Uterus (tissue), 4 donors: ENCODE data around the gene ZFP1. TPM values are rescaled to one million over a fixed set of nuclear protein-coding genes. Genes with fewer than 3 reads are reported as not detected.

Source experiments
- DNase-seq, 2 donors: peaks; one replicate each; pipeline ENCODE4 v3.0.0-alpha.2; 2019 to 2020
- H3K27ac ChIP-seq, 2 donors: fragments of 200-600 bp; sonication (generic); 1 replicate in 1 of 2; 2 replicates in 1 of 2; pipeline ENCODE4 v1.5.1; 2016 to 2018
- H3K27me3 ChIP-seq, 2 donors: fragments of 200-600 bp; sonication (generic); one replicate each; pipeline ENCODE4 v1.5.1; 2018 to 2019; ENCODE audit warnings: control low read depth in 1 of 2
- H3K36me3 ChIP-seq, 2 donors: fragments of 200-600 bp; sonication (generic); one replicate each; pipeline ENCODE4 v1.5.1; 2019; ENCODE audit warnings: control low read depth in 1 of 2
- H3K4me1 ChIP-seq, 2 donors: fragments of 200-600 bp; sonication (generic); one replicate each; pipeline ENCODE4 v1.5.1; 2018 to 2019; ENCODE audit warnings: control low read depth in 1 of 2
- H3K4me3 ChIP-seq, 2 donors: fragments of 200-600 bp; sonication (generic); 1 replicate in 1 of 2; 2 replicates in 1 of 2; pipeline ENCODE4 v1.5.1; 2018 to 2019; ENCODE audit warnings: mild to moderate bottlenecking in 1 of 2
- H3K9me3 ChIP-seq, 2 donors: fragments of 200-600 bp; sonication (generic); one replicate each; pipeline ENCODE4 v1.5.1; 2019; ENCODE audit warnings: control low read depth in 1 of 2
- CTCF ChIP-seq, 4 experiments: fragments of 200-600 bp in 2 of 4; fragments of 450-650 bp in 2 of 4; sonication (generic) in 2 of 4; IDR thresholded peaks; one replicate each; pipeline ENCODE4 v1.5.1; 2016 to 2019; ENCODE audit warnings: antibody characterized with exemption in 4 of 4, mild to moderate bottlenecking in 2 of 4, moderate library complexity in 1 of 4
- POLR2A ChIP-seq, 2 donors: fragments of 450-650 bp; IDR thresholded peaks; one replicate each; pipeline ENCODE4 v1.6.1; 2016; ENCODE audit warnings: antibody characterized with exemption in 2 of 2, mild to moderate bottlenecking in 1 of 2, moderate library complexity in 1 of 2
- intact Hi-C: fragments of 100-400 bp; cut with DNase I; formaldehyde crosslinking; loops from one replicate; pipeline ENCODE4 v1.15.1; 2023; ENCODE audit warnings: low total_unique reads
- total RNA-seq, 4 donors: library from RNA; depleted of rRNA in 3 of 4; stranded (reverse); fragments of >200 nt in 3 of 4; gene quantifications; one replicate each; pipeline versions ENCODE4 v1.1.0 to v1.2.4, GENCODE V29; 2014 to 2023
- donor health status: DM: yes; HTN: yes; CAD: no.

Gene ZFP1
- total RNA-seq, 4 donors from 2014 or later: 5.9 to 39.7 (median 16.2) TPM

- Histone ChIP-seq H3K27me3 (no peaks in the 10 kb centered on the region), H3K9me3 (no peaks in the 10 kb centered on the region), H3K4me3 (no peak overlapping the region), H3K4me1 (peaks cover 8 to 15% of the 10 kb centered on the region in 2 donors), H3K36me3 (no peaks in the 10 kb centered on the region), H3K27ac (no peak overlapping the region)
- no peak for TF ChIP-seq CTCF (IDR thresholded peaks at IDR 0.05)
- TF ChIP-seq POLR2A (IDR thresholded peaks at IDR 0.05): no peak
- DNase-seq: no peak
- intact Hi-C loops: no loop called here
Measured at GRCh38 chr16:75113541-75114121, 34.7 kb upstream of the ZFP1 start.

GRCh38 chr16:75114179-75114945, 34.0 kb upstream of the ZFP1 start:
- peaks cover 6 to 8% of the 10 kb centered on the region in 2 donors for H3K4me1 ChIP-seq

GRCh38 chr16:75114946-75115825, 33.1 kb upstream of the ZFP1 start:
- peak in 1 of 2 donors; percentile 19 for DNase-seq
- peak overlapping the region in 1 of 2 donors; percentile 45 for H3K4me3 ChIP-seq
- intact Hi-C loops: no loop called here
- no peaks in the 10 kb centered on the region for H3K9me3 ChIP-seq
- H3K27me3 ChIP-seq: no peaks in the 10 kb centered on the region
- no peak for TF ChIP-seq POLR2A (IDR thresholded peaks at IDR 0.05)
- no peak for TF ChIP-seq CTCF (IDR thresholded peaks at IDR 0.05)
- H3K27ac ChIP-seq: no peak overlapping the region
- H3K36me3 ChIP-seq: no peaks in the 10 kb centered on the region
- H3K4me1 ChIP-seq: peaks cover 0 to under 1% of the 10 kb centered on the region in 2 donors

More at GRCh38 chr16:75114179-75114945, 34.0 kb upstream of the ZFP1 start:
- no peaks in the 10 kb centered on the region for H3K27me3 ChIP-seq
- peak in 1 of 2 donors; percentile 17 for DNase-seq
- TF ChIP-seq CTCF (IDR thresholded peaks at IDR 0.05) (no peak), POLR2A (IDR thresholded peaks at IDR 0.05) (no peak)
- no peak overlapping the region for H3K4me3 ChIP-seq
- H3K36me3 ChIP-seq: no peaks in the 10 kb centered on the region
- H3K27ac ChIP-seq: no peak overlapping the region
- intact Hi-C loops: no loop called here
- H3K9me3 ChIP-seq: no peaks in the 10 kb centered on the region

DNA sequence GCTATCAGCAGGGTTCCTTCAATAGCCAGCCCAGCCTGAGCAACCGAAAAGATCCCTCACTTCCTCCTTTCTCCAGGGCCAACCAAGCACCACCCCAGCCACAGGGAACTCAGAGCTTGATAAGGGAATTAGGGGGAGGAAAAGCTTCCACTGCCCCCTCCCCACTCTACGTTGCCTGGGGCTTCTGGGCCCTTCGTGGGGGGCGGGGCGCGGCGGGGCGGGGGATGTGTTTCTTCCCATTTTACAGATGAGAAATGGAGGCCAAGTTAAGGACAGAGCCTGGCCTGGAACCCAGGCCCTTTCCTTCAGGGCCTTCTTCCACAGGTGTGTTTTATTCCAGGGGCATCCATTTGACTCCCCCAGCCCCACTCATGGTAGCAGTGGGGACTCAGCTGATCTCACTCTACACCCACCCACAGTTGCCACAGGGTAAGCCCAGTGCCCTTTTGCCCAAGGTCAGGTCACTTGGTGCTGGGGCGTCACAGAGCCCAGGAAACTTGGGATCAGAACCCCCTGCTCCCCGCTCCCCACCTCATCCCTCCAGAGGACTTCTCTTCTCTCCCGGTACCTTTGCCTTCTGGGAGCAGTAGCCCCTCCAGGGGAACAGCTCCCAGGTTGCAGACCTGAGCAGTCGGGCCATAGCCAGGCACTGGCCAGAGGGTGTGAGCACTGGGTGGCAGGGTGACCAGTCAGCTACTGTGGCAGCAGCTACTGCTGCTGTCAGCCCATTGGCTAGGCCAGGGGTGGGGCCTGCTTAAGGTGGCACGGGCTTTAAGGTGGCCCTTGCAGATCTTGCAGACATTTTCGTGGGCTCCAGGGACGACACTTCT, 32.0 kb upstream of the ZFP1 start, which contains the start of gene LDHD:
Gene LDHD, minus strand, starts transcription at position 700 of the 830 bp plus-strand sequence. Its CDS starts 60 bp downstream, at position 640.
- no peaks in the 10 kb centered on the region for H3K27me3 ChIP-seq
- no peaks in the 10 kb centered on the region for H3K36me3 ChIP-seq
- no peaks in the 10 kb centered on the region for H3K9me3 ChIP-seq
- intact Hi-C loops: no loop called here
- peak within 1 kb of the TSS; percentile 58 to 60 for H3K27ac ChIP-seq
- H3K4me1 ChIP-seq: no peaks in the 10 kb centered on the region
- DNase-seq: peak; percentile 72 to 82
- no peak for TF ChIP-seq CTCF (IDR thresholded peaks at IDR 0.05)
- peak; percentile 14 to 58 for TF ChIP-seq POLR2A (IDR thresholded peaks at IDR 0.05)
- H3K4me3 ChIP-seq: peak within 1 kb of the TSS; percentile 38 to 45
